8988T (cell line): ENCODE data around the gene MAPK9.
"Not testable (repeated sequence)": the region's sequence is repeated elsewhere in the genome, so short reads cannot be mapped to it uniquely, and the experiment has no call there.

Source experiments
- DNase-seq: peaks from one replicate; pipeline ENCODE4 v3.0.0; 2011

Gene MAPK9

DNA sequence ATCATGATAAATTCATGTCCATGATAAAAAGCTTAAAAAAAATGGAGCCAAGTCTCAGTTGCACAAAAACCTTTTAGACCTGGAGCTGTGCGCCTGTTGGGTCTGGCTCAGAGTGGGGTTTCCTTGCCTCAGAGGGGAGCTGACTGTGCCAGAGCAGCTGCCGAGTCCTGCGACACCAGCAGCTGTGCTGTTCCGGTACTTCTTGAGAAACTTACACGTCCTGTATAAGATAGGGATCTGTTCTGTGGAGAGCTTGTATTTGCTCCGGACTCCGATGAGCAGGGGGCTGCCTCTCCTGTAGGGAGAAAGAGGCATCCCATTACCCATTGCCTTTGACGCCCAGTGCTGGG is 32.7 kb upstream of the MAPK9 start:
- DNase-seq: no peak

GRCh38 chr5:180323941-180324600 is 32.2 kb upstream of the MAPK9 start:
- DNase-seq: no peak

GRCh38 chr5:180323160-180323559 is 31.3 kb upstream of the MAPK9 start:
- DNase-seq: no peak

- DNase-seq: no peak
These were observed 26.7 kb upstream of the MAPK9 start for GRCh38 chr5:180318456-180319089.

GRCh38 chr5:180316586-180316985 is 24.7 kb upstream of the MAPK9 start:
- DNase-seq: no peak

- DNase-seq: peak; percentile 77
These were observed 23.9 kb upstream of the MAPK9 start for GRCh38 chr5:180315762-180316212.

- DNase-seq: no peak
These were observed 22.0 kb upstream of the MAPK9 start for GRCh38 chr5:180313677-180314505.

DNA sequence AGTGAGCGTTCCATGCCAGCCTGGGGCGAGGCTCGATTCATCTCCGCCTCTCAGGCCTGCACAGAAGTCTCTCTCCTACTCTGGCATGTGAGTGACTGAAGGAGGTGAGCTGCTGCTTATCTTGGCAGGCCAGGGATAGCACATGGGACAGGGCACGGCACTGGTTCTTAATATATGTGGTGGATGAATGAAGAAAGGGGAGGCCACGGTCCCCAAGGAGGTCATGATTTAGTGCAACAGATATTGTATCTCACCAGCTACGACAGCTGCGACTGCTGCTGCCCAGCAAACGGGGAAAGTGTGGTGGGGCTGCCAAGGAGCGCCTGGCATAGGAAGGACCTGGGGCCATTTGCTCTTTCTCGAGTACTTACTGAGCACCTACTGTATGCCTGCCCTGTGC is 19.3 kb upstream of the MAPK9 start:
- DNase-seq: no peak

GRCh38 chr5:180306796-180307195 is 14.9 kb upstream of the MAPK9 start:
- no peak for DNase-seq

DNA sequence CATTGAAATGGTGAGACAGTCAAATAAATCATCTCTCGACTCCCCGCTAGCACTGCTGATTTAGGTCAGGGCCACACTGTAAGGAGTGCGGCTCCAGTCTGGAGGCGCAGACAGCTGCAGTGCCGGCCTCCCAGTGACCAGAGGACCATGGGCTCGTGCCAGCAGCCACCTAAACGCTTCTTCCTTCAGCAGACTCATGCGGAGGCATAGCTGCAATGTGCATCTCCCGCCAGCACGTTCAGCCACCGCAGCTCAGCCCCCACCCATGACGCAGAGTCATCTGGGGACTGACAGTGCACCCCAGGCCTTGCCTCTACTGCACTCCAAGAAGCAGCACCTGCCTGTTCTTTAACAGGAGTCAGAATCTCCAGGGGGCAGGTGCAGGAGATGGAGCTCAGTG is 13.6 kb upstream of the MAPK9 start:
- no peak for DNase-seq

DNA sequence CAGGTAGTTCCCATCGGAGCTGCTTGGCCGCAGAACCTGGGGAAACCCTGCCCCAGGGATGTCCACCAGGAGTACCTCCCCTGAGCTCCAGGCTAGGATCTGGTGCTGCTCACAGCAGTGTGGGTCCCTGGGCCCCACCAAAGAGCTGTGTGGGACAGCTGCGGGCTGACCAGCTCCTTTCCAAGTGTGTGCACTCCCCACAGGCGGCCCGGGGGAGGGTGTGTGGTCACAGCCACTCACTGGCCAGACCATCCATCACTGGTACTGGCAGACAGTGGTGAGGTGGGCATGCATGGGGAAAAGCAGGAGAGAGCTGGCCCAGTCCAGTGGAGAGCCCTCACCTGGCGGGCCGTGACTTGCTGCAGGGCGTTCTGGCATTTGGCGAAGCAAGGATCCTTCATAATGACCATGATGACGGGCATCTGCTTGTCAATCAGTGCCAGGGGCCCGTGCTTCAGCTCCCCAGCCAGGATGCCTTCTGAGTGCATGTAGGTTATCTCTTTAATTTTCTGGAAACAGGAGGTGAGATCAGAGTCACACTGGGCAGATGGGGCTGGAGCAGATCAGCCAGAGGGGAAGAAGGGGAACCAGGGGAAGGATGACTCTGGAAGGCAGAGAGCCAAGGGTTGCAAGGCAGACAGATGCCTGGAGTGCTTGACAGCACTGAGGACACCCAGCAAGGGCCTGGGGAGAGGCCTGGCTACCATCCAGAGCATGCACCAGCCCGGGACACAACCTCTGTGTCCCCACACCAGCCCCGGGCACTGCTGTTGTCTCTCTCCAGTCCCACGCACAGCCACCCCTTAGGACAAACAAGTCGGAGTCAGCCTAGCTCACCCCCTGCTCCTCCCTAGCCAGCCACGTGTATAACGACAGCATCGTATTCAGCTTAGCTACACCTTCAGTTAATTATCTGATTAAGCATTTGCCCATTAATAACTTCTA is 12.8 kb upstream of the MAPK9 start:
- DNase-seq: no peak

DNA sequence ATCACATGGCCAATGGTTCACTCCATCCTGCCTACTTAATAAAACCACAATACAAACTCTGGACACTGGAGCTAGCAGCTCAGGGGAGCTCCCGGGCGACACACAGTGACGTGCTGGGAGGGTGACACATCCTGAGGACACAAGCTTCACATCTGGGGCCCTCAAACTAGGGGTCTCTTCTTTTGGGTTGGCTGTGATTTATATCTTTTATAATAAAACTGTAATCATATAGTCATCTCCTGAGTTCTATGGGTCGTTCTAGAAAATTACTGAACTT is 12.1 kb upstream of the MAPK9 start:
- no peak for DNase-seq

DNA sequence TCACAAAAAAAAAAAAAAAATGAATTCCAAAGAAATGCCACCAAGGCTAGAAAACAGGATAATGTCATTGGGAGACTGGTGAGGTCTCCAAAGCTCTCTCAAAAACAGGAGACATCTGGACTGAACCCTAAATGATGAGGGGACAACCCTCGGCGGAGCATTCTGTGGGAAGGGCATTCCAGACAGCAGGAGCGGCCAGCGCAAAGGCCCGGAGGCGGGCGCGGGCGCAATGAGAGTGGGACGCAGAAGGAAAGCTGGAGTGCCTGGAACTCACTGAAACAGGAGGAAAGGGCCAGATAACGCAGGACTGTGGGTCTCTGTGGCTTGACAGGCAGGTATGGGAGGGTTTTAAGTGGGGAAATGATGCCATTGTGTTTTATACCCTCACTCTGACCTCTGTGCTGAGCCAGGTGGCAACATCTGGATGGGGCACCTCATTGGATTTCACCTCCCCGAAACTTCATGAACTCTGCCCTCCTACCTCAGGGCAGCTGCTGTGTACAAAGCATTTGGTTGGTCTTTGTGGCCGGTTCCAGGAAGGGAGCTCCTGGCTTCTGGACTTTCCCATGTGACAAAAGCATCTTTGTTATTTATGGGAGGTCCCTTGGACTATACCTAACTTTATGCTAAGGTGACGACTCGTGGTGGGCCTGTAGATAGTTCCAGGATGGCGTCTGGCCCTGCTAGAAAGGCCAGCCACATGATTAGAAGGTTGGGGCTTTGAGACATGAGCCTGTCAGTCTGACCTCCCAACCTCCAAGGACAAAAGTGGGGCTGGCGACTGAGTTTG is 11.5 kb upstream of the MAPK9 start:
- no peak for DNase-seq

DNA sequence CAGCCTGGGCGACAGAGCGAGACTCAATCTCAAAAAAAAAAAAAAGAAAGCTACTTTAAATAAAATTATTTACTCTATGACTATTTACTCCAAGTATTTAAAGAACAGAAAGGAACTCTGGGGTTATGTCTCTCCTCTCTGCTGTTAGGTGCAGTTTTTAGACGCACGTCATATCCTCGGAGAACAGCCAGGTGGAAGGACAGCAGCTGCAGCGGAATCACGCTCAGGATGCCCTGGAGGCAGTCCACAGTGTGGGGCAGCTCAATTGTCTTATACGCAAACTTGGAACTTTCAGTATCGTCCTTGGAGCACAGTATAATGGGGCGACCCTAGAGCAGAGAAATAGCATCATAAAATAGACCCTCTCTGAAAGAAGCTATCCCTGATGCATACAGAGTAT is 10.4 kb upstream of the MAPK9 start:
- no peak for DNase-seq

DNA sequence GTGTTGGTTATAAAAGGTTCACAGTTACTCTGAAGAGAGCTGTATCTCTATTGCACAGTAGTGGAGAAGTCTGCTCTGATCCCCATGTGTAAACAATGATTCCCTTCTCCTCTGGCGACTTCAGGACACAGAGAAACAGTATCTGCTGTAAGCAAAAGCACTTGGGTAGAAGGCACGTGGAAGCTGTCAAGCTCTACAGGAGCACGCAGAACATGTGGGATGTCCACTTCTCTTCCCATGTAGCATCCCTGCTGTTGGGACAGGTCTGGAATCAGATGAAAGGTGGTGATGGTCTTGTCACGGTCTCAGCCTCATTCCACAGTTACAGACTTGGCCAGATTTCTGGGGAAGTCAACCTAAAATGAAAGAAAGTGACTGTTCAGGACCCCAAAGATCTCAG is 9.4 kb upstream of the MAPK9 start:
- no peak for DNase-seq

DNA sequence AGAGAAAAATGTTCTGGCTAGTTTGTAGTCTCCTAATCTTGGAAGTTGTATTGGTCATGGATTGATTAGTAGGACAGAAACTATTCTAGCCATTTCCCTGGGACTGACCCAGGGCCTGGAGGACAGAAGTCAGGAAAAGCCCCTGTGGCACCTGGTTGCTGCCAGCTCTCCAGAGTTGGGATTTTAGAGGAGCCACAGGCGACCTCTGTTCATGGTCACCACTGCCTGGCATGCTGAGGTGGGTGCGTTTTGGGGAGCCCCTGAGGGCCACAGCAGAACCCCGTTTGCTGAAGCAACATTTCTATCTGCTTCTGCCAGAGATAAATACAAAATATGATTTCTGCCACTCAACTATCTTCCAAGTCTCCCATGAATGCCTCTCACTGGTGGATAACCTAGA is 7.6 kb upstream of the MAPK9 start:
- DNase-seq: no peak

GRCh38 chr5:180299014-180299413 is 7.1 kb upstream of the MAPK9 start:
- not testable (repeated sequence) for DNase-seq

- no peak for DNase-seq
These were observed 5.9 kb upstream of the MAPK9 start for GRCh38 chr5:180297587-180298282.

- DNase-seq: no peak
These were observed 4.9 kb upstream of the MAPK9 start for GRCh38 chr5:180296771-180297170.

DNA sequence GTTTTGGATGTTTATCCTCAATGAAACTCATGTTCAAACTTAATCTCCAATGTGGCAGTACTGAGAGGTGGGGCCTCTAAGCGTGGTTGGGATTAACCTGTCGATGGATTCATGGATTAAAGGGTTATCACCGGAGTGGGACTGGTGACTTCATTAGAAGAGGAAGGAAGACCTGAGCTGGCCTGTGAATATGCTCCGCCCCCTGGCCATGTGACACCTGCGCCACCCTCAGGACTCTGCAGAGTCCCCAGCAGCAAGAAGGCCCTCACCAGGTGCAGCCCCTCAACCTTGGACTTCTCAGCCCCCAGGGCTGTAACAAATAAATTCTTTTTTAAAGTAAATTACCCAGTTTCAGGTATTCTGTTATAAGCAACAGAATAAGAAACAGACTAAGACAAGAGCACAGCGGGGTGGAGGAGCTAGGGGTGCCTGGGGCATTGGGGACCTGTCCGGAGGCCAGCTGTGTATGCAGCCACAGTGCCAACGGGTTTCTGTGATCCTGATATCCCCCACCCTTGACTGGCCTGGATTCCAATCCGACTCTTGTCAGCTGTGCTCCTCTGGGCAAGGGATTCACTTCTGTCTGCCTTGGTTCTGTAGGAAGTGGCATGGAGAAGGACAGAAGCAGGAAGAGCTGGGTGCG is 3.2 kb upstream of the MAPK9 start:
- DNase-seq: no peak

GRCh38 chr5:180294411-180294810 is 2.5 kb upstream of the MAPK9 start:
- no peak for DNase-seq
